GM12892 (cell line): ENCODE data around the gene CKS1B.

Experiments
- POLR2A ChIP-seq: IDR thresholded peaks from 2 replicates; pipeline ENCODE4 v1.6.1; 2011; ENCODE audit warnings: low read depth, low read length, control low read depth
- POLR2AphosphoS5 ChIP-seq: IDR thresholded peaks from 2 replicates; pipeline ENCODE4 v1.6.1; 2011; ENCODE audit warnings: low read depth, low read length, control low read depth
- TAF1 ChIP-seq: IDR thresholded peaks from 2 replicates; pipeline ENCODE4 v1.6.1; 2011; ENCODE audit warnings: low read depth, mild to moderate bottlenecking, control low read depth, low read length, borderline replicate concordance

DNA sequence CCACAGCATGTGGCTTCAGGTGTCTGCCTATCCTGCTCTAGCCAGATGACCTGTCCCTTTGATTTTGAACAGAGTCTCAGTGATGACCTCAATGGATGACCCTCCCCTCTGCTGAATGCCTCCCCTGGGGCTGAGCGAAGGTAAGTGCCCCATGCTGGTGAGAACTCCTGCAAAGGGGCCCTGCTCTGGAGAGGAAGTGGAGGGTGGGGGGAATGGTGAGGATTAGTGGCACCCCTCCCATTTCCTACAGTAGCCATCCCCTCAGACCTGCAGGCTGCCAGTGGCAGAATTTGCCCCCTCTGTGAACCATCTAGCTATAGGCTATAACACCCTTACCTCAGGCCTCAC is 34.3 kb upstream of the CKS1B start:
- TF ChIP-seq POLR2A = no peak
- no peak for TF ChIP-seq TAF1
- no peak for TF ChIP-seq POLR2AphosphoS5
